GM12875 (cell line): ENCODE results near the gene HEXD.

ENCODE experiments used
- H3K4me3 ChIP-seq: one replicate; pipeline ENCODE4 v1.5.1; 2011; ENCODE audit warnings: low read depth, low read length, control low read depth
- TF ChIP-seq, protein P1 (sequence below): IDR thresholded peaks from 2 replicates; pipeline ENCODE4 v1.5.1; 2011; ENCODE audit warnings: low read depth, mild to moderate bottlenecking, control low read depth, inconsistent platforms, low read length, moderate library complexity, borderline replicate concordance; ENCODE audit not compliant: insufficient read depth

HEXD gene

DNA sequence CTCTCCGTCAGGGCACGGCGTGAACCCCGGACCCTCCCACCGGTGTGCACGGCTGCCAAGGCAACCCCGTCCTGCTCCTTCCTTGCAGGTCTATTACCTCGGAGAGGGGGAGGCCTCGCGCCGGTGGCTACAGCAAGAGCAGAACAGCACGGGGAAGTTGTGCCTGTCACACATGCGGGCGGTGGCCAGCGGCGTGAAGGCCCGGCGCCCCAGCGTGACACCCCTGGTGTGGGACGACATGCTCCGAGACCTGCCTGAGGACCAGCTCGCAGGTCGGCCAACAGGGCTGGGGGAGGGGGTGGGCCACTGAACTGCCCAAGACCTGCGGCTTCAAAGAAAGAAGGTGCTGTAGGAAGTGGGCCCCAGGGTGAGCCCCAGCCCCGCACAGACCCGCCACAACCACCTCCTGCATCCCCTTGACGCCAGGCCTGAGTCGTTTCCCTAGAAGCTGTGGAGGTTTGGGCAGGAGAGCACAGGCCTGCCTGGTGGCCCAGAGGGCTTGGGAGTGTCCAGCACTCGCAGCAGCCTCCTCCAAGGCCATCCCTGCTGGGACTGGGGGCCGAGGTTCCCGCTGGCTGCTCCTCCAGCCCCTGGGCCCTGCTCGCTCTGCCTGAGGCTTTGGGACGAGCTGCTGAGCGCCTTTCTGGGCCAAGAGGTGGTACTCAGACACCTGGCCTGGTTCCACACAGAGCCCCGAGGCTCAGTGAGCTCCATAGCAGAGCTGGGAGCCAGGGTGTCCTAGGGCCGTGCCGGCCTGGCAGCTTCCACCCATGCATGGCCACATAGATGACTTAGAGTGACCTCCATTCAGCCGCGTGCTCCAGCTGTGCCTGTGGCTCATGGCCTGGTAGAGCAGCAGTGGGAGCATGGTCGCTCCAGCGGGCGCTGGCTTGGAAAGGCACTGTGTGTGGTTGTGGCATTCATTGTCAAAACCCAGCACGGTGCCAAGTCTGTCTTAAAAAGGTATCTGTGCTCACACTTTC lies 17.7 kb downstream of the HEXD start:
- no peak overlapping the region for H3K4me3 ChIP-seq
- TF ChIP-seq, protein P1, sequence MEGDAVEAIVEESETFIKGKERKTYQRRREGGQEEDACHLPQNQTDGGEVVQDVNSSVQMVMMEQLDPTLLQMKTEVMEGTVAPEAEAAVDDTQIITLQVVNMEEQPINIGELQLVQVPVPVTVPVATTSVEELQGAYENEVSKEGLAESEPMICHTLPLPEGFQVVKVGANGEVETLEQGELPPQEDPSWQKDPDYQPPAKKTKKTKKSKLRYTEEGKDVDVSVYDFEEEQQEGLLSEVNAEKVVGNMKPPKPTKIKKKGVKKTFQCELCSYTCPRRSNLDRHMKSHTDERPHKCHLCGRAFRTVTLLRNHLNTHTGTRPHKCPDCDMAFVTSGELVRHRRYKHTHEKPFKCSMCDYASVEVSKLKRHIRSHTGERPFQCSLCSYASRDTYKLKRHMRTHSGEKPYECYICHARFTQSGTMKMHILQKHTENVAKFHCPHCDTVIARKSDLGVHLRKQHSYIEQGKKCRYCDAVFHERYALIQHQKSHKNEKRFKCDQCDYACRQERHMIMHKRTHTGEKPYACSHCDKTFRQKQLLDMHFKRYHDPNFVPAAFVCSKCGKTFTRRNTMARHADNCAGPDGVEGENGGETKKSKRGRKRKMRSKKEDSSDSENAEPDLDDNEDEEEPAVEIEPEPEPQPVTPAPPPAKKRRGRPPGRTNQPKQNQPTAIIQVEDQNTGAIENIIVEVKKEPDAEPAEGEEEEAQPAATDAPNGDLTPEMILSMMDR, result no peak

DNA sequence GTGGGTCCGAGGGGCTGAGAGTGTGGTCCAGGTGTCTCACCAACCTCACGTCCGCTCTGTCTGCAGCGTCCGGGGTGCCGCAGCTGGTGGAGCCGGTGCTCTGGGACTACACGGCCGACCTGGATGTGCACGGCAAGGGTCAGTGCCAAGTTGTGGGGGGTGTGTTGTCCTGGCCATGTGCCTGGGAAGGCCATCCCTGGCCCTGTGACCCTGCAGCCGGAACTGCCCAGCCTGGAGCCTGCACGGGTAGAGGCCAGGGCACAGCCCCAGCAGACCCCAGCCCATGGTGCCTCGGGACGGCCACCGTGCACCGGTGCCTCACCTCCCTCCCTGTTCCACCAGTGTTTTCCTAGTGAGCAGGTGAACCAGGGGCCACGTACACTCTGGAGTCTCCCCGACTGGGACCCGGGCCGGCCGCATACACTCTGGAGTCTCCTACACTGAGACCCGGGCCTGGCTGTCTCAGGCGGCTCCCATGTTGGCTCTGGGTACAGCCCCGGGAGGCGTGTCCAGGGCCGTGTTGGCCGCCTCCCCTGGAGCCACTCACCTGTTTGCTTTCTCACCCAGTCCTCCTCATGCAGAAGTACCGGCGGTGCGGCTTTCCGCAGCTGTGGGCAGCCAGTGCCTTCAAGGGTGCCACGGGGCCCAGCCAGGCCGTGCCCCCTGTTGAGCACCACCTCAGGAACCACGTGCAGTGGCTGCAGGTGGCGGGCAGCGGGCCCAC lies 18.6 kb downstream of the HEXD start:
- no peak overlapping the region for H3K4me3 ChIP-seq
- TF ChIP-seq, protein P1, result no peak

DNA sequence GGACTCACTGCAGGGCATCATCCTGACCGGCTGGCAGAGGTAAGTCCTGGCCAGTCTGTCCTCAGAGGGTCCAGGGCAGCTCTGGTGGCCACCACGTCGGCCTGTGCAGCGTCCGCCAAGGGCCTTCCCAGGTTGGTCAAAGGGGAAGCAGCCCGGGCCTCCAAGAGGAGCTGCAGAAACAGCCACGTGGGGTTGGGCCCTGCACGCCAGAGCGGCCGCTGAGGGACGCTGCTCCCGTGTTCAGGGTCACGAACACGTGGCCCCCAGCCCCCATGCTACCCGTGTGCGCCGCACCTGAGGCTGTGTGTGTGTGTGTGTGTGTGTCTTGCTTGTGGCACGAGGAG lies 19.1 kb downstream of the HEXD start:
- TF ChIP-seq, protein P1, result no peak
- no peak overlapping the region for H3K4me3 ChIP-seq

DNA sequence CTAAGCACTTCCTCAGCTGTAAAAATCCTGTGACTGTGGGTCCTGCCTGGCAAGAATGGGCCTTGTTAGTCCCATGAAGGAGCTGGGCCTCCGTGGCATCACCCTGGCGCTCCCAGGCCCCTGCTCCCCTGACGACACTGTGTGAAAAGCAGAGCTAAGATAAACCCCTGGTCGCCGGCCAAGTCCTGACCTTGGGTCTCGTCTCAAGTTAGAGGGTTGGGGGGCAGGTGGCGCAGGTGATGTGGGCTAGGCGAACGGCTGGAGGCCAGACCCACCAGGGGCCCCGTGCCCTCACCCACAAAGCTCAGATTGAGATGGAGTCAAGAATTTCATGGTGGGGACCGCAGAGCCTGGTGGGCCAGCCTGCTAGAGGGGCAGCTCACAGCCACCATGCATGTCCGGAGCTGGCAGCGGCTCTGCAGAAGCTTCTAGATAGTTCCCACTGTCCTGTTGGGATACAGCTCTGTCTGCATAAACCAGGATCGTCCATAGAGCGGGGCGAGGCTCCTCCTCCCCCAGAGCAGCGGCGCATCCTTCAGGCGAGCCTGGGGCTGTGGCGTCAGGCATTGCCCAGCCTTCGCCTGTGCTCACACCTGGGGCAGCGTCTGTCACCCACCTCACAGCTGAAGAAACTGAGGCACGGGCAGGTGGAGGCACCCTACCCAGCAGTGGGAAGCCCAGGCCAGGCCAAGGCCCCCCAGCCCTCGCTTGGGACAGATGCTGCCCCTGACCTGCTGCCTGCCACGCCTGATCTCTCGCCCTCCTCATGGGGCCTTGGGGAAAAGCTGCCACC lies 20.4 kb downstream of the HEXD start:
- TF ChIP-seq, protein P1, result no peak
- no peak overlapping the region for H3K4me3 ChIP-seq

DNA sequence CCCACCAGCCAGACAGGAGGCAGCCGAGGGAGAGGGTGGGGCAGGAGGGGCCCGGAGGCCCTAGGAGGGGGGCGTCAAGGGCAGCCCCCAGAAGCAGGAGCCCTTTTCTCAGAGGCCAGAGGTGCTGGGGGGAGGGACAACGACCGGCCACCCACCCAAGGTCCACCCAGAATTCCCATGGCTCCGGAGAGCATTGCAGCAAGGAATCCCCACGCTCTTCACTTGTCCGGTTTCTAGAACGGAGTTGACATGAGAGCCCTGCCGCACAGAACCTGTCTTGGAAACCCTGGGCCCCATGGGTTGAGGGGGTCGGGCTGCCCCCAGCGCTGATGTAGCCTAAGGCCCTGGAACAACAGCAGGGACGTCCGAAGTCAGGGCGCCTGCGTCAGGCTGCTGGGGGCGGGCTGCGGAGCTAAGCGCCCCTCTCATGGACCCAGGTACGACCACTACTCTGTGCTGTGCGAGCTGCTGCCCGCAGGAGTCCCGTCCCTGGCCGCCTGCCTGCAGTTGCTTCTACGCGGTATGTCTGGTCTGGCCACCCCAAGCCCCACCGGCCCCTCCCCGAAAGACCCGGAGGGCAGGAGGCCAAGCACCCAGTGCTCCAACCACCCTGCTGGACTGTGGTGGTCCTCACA lies 21.2 kb downstream of the HEXD start:
- TF ChIP-seq, protein P1, result no peak
- H3K4me3 ChIP-seq, result no peak overlapping the region

DNA sequence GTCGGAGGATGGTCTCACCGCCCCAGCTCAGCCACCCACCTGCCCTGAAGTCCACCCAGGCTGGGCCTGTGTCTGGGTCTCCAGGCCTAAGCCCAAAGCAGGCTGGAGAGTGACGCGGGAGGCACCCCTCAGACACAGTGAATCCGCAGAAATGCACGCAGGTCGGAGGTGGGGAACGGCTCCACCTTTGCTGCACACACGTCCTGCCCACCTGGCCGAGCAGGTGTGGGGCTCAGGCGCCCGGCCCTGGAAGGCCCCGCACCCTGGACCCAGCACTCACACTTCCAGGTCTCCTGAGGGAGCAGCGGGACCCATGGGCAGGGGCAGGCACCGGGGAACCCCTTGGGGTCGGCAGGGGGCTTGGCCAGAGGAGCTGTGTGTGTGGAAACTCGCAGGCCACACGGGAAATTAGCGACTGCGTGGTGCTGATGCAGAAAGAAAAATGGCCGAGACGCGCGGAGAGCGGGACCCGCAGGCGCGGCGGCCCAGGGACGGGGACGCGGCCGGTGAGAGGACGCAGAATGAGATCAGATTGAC lies 21.8 kb downstream of the HEXD start:
- TF ChIP-seq, protein P1, result no peak
- H3K4me3 ChIP-seq, result no peak overlapping the region
